Left lung (tissue), 10 donors: ENCODE data around the gene SH3PXD2A. TPM values are rescaled to one million over a fixed set of nuclear protein-coding genes. Genes with fewer than 3 reads are reported as not detected.

Experiments used
- ATAC-seq: fragments of 200-7000 bp; cut with Tn5 transposase; one replicate; pipeline ENCODE4 v1.9.1; 2020; ENCODE audit warnings: moderate library complexity
- DNase-seq, 4 donors: peaks; one replicate each; pipeline ENCODE4 v3.0.0-alpha.2; 2013 to 2020
- H3K27ac ChIP-seq, 2 donors: fragments of 200-600 bp; sonication (generic) in 1 of 2; one replicate each; pipeline versions ENCODE4 v1.5.0 to v1.8.0; 2020 to 2021
- H3K27me3 ChIP-seq, 2 donors: fragments of 200-600 bp; sonication (generic) in 1 of 2; one replicate each; pipeline versions ENCODE4 v1.5.0 to v1.8.0; 2020 to 2021
- H3K36me3 ChIP-seq, 2 donors: fragments of 200-600 bp; sonication (generic) in 1 of 2; one replicate each; pipeline versions ENCODE4 v1.5.0 to v1.8.0; 2020 to 2021
- H3K4me1 ChIP-seq, 2 donors: fragments of 200-600 bp; one replicate each; pipeline ENCODE4 v1.8.0; 2021
- H3K4me3 ChIP-seq, 2 donors: fragments of 200-600 bp; sonication (generic) in 1 of 2; one replicate each; pipeline versions ENCODE4 v1.5.0 to v1.8.0; 2020 to 2021; ENCODE audit warnings: mild to moderate bottlenecking in 1 of 2
- H3K9me3 ChIP-seq, 2 donors: fragments of 200-600 bp; sonication (generic) in 1 of 2; one replicate each; pipeline versions ENCODE4 v1.5.0 to v1.8.0; 2020 to 2021
- intact Hi-C, 2 donors: fragments of 100-400 bp; cut with DNase I; formaldehyde crosslinking; loops; one replicate each; pipeline versions ENCODE4 v1.11.2 to v1.14.2; 2022
- polyA plus RNA-seq, 6 donors: library from polyadenylated mRNA; unstranded; fragments of 120-200 nt; gene quantifications; one replicate each; pipeline ENCODE4 v1.2.1, GENCODE V29; 2013; ENCODE audit not compliant: insufficient read length in 6 of 6
- total RNA-seq, 2 donors: library from RNA; stranded (reverse); fragmentation: NEBNext Ultra II Directional; extraction: Animal tissue kit (Norgen Biotek cat#: 25700); gene quantifications; one replicate each; pipeline ENCODE4 v1.2.1, GENCODE V29; 2021
- TF ChIP-seq, protein P1 (sequence below), 2 donors: fragments of 200-600 bp; sonication (generic) in 1 of 2; IDR thresholded peaks; one replicate each; pipeline versions ENCODE4 v1.5.0 to v1.8.0; 2021; ENCODE audit warnings: antibody characterized with exemption in 2 of 2
- donor health status: DM: no; HTN: yes; CAD: no.
- donor health status: DM: no; HTN: no; CAD: no.

The SH3PXD2A gene
- total and polyA plus RNA-seq, 8 donors: 44.8 to 117 (median 91.7) TPM

DNA sequence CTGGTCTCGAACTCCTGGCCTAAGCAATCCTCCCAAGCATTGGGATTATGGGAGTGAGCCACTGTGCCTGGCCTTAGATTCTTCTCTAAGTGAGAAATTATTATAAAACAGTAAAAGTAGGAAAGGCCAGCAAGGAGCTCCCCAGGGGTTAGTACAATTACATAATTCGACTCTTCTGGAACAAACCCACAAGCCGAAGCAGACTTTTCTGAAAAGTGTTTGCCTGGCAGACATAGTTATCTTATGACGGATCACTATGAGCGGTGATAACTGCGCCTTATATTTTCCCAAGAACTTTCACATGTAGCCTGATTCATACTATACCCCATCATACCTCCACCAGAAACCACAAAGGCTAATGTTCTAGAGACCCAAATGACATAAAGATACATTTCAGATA lies 30.2 kb upstream of the SH3PXD2A start:
- Histone ChIP-seq H3K36me3 (peaks cover 0 to 66% of the 10 kb centered on the region in 2 donors), H3K9me3 (no peaks in the 10 kb centered on the region), H3K27me3 (no peaks in the 10 kb centered on the region), H3K4me1 (peaks cover 6 to 30% of the 10 kb centered on the region in 2 donors), H3K27ac (no peak overlapping the region), H3K4me3 (no peak overlapping the region)
- TF ChIP-seq, protein P1, sequence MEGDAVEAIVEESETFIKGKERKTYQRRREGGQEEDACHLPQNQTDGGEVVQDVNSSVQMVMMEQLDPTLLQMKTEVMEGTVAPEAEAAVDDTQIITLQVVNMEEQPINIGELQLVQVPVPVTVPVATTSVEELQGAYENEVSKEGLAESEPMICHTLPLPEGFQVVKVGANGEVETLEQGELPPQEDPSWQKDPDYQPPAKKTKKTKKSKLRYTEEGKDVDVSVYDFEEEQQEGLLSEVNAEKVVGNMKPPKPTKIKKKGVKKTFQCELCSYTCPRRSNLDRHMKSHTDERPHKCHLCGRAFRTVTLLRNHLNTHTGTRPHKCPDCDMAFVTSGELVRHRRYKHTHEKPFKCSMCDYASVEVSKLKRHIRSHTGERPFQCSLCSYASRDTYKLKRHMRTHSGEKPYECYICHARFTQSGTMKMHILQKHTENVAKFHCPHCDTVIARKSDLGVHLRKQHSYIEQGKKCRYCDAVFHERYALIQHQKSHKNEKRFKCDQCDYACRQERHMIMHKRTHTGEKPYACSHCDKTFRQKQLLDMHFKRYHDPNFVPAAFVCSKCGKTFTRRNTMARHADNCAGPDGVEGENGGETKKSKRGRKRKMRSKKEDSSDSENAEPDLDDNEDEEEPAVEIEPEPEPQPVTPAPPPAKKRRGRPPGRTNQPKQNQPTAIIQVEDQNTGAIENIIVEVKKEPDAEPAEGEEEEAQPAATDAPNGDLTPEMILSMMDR (IDR thresholded peaks at IDR 0.05): no peak
- ATAC-seq (no peak), DNase-seq (no peak)
- intact Hi-C loops: loop anchor here in 1 of 2 donors (10.0 kb wide), 1 partner anchor 329 kb away; no protein-coding TSS in a partner anchor

DNA sequence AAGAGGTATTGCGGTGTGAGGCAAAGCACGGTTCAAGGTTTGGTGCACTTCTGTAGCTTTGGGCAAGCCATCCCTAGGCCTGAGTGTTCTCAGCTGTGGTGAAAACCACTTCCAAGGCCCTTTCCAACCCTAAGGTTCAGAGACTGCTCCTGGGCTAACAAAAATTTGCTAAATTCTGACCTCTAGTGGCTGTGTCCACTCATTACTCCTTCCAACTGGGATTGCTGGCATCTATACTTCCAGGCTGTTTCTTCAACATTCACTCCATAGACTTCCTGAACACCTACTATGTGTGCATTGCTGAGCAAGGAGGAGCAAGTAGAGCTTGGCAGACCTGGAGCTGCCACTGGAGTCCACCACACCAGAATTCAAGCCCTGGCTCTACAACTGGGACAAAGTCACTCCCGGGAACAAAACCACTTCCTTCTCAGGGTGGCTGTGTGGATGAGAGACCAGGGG lies 29.3 kb upstream of the SH3PXD2A start:
- peak in 1 of 4 donors; percentile 63 for DNase-seq
- ATAC-seq: peak; percentile 81
- H3K27ac ChIP-seq: no peak overlapping the region
- no peak overlapping the region for H3K4me3 ChIP-seq
- intact Hi-C loops: loop anchor here in 1 of 2 donors (10.0 kb wide), 1 partner anchor 330 kb away; no protein-coding TSS in a partner anchor
- no peaks in the 10 kb centered on the region for H3K27me3 ChIP-seq
- peaks cover 6 to 21% of the 10 kb centered on the region in 2 donors for H3K4me1 ChIP-seq
- H3K9me3 ChIP-seq: no peaks in the 10 kb centered on the region
- TF ChIP-seq, protein P1 (IDR thresholded peaks at IDR 0.05): peak; percentile 61 to 79
- H3K36me3 ChIP-seq: peaks cover 0 to 76% of the 10 kb centered on the region in 2 donors

DNA sequence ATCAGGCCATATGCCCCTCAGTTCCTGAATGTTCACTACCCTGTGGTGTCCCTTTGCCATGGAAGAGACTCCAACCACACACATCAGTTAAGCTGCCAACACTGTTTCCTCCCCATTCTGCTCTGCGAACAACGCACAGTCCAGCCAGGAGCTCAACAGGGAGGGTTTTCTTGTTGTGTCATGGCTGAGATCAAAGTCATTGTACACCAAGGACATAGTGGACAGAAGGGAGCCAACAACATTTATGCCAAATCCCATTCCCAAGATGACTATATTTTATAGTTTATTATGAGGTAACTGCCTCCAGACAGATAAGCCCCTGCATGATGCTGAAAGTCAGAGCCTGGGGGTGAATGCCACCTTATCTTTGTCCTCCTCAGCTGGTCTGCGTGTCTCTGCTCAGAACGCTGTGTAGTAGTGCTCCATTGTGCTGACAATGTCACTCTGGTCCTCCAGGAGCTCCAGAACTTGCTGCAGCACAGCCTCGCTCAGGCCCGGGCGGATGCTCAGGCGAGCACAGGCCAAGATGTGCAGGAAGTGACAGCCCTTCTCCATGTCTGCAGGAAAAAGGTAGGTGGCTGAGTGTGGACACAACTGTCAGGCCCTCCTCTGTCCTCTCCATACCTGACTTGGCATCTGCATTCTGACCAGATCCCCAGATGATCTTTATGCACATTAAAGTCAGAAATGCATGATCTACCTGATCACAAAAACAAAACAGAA lies 27.1 kb upstream of the SH3PXD2A start:
- Histone ChIP-seq H3K36me3 (peaks cover 0 to 94% of the 10 kb centered on the region in 2 donors), H3K9me3 (no peaks in the 10 kb centered on the region), H3K4me3 (no peak overlapping the region), H3K27ac (no peak overlapping the region), H3K4me1 (no peaks in the 10 kb centered on the region), H3K27me3 (no peaks in the 10 kb centered on the region)
- intact Hi-C loops: loop anchor here in 1 of 2 donors (10.0 kb wide), 1 partner anchor 332 kb away; no protein-coding TSS in a partner anchor
- no peak for DNase-seq
- TF ChIP-seq, protein P1 (IDR thresholded peaks at IDR 0.05): no peak
- no peak for ATAC-seq

DNA sequence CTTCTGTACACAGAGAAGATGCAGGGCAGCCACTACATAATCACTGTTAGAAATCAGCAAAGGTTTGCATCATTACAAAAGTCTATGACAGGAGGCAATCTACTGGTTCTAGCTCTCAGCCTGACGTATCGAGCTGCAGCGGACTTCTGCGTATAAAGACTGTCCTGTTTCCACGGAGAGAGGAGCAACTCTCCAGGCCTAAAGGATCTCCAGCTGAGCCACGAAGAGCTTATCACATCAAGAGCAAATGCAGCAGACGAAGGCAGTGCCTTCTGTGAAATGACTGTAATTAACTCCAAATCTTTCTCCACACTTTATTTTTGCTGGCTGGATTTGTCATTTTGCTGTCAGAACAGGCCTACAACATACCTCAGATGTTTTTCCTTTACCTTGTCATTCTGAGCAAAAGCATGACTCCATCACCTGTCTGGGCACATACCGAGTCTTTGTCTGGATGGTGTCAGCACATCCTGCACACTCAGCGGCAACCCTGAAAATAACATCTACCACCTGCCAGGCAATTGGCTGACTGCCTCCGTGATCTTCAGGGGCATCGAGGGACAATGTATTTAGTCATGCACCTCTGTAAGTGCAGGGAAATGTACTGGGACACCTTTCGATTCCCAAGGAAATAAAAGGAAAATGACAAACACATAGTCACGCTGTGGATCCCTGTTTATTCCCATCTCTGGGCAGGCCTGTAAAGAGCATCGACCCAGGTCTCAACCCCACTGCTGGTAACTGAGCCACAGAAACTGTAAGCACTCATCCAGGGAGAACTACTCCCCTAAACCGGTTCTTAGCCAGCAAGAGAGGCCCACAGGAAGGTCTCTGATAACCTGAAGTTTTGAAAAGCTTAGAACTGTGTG lies 26.3 kb upstream of the SH3PXD2A start:
- intact Hi-C loops: loop anchor here in 1 of 2 donors (10.0 kb wide), 1 partner anchor 333 kb away; no protein-coding TSS in a partner anchor
- DNase-seq: no peak
- TF ChIP-seq, protein P1 (IDR thresholded peaks at IDR 0.05): no peak
- H3K4me3 ChIP-seq: no peak overlapping the region
- H3K9me3 ChIP-seq: no peaks in the 10 kb centered on the region
- no peak overlapping the region for H3K27ac ChIP-seq
- no peaks in the 10 kb centered on the region for H3K27me3 ChIP-seq
- no peaks in the 10 kb centered on the region for H3K4me1 ChIP-seq
- H3K36me3 ChIP-seq: peaks cover 0 to 86% of the 10 kb centered on the region in 2 donors
- ATAC-seq: no peak
